Activated naive CD8-positive, alpha-beta T cell treated with anti-CD3 and anti-CD28 coated beads, Interleukin-2, amount 50 U/mL, for 16 hours (primary cell): ENCODE results near the gene GGA2.
"Not testable (repeated sequence)": the region's sequence is repeated elsewhere in the genome, so short reads cannot be mapped to it uniquely, and the experiment has no call there.

Experiments used
- DNase-seq: peaks from one replicate; pipeline ENCODE4 v3.0.0-alpha.2; 2020; ENCODE audit warnings: low read depth, low spot score

Gene GGA2

GRCh38 chr16:23510164-23510914 lies at the start of gene GGA2:
TSS of gene GGA2 (minus strand) at chr16:23510494. CDS start at chr16:23510411, 83 bp downstream.
- DNase-seq = peak; percentile 47

- no peak for DNase-seq
These were observed 47.7 kb upstream of the GGA2 start for GRCh38 chr16:23557779-23558702.

- DNase-seq = peak; percentile 99
These were observed 46.8 kb upstream of the GGA2 start, which contains the start of the genes EARS2 and UBFD1 for GRCh38 chr16:23556881-23557778. TSS of gene EARS2 (minus strand) at chr16:23557350. CDS start at chr16:23557343, 7 bp downstream. TSS of gene UBFD1 (plus strand) at chr16:23557727. CDS start at chr16:23557743, 16 bp downstream.

GRCh38 chr16:23554536-23554935 lies 44.2 kb upstream of the GGA2 start:
- no peak for DNase-seq

GRCh38 chr16:23552161-23552560 lies 41.9 kb upstream of the GGA2 start:
- no peak for DNase-seq

GRCh38 chr16:23549938-23550337 lies 39.6 kb upstream of the GGA2 start:
- DNase-seq = no peak

GRCh38 chr16:23544436-23544835 lies 34.1 kb upstream of the GGA2 start:
- no peak for DNase-seq

GRCh38 chr16:23540817-23541178 lies 30.5 kb upstream of the GGA2 start:
- not testable (repeated sequence) for DNase-seq

GRCh38 chr16:23539984-23540816 lies 29.9 kb upstream of the GGA2 start:
- DNase-seq = no peak

GRCh38 chr16:23538919-23539278 lies 28.6 kb upstream of the GGA2 start:
- DNase-seq = no peak

- DNase-seq = no peak
These were observed 27.1 kb upstream of the GGA2 start for GRCh38 chr16:23537390-23537789.

GRCh38 chr16:23535901-23536300 lies 25.6 kb upstream of the GGA2 start:
- no peak for DNase-seq

GRCh38 chr16:23534868-23535860 lies 24.9 kb upstream of the GGA2 start:
- DNase-seq = no peak

- DNase-seq = no peak
These were observed 22.2 kb upstream of the GGA2 start for GRCh38 chr16:23532448-23532847.

GRCh38 chr16:23530062-23530461 lies 19.8 kb upstream of the GGA2 start:
- DNase-seq = no peak

- no peak for DNase-seq
These were observed 18.5 kb upstream of the GGA2 start for GRCh38 chr16:23528644-23529310.

- no peak for DNase-seq
These were observed 17.8 kb upstream of the GGA2 start for GRCh38 chr16:23527961-23528643.

GRCh38 chr16:23524886-23525285 lies 14.6 kb upstream of the GGA2 start:
- DNase-seq = no peak
